GM19099 (cell line): ENCODE data around the gene RPL10.

Experiments used
- POLR2A ChIP-seq: IDR thresholded peaks from 3 replicates; pipeline ENCODE4 v1.6.1; 2011; ENCODE audit warnings: low read depth; ENCODE audit not compliant: insufficient read length; ENCODE audit errors: extremely low read depth

The RPL10 gene

GRCh38 chrX:154404625-154405192 is 6.5 kb downstream of the RPL10 start:
- no peak for TF ChIP-seq POLR2A

- no peak for TF ChIP-seq POLR2A
Observed at GRCh38 chrX:154408659-154409221, 10.6 kb downstream of the RPL10 start.

- no peak for TF ChIP-seq POLR2A
Observed at GRCh38 chrX:154409222-154409871, 11.2 kb downstream of the RPL10 start, which contains the start of gene DNASE1L1. Gene DNASE1L1 (minus strand): TSS chrX:154409254. CDS start chrX:154405568, 3,686 bp downstream.

GRCh38 chrX:154411981-154412340 is 13.8 kb downstream of the RPL10 start:
- TF ChIP-seq POLR2A, result no peak

GRCh38 chrX:154412468-154412867 is 14.3 kb downstream of the RPL10 start:
- no peak for TF ChIP-seq POLR2A

- TF ChIP-seq POLR2A, result no peak
Observed at GRCh38 chrX:154413142-154413541, 15.0 kb downstream of the RPL10 start.

GRCh38 chrX:154417157-154417556 is 19.0 kb downstream of the RPL10 start:
- no peak for TF ChIP-seq POLR2A

- TF ChIP-seq POLR2A, result no peak
Observed at GRCh38 chrX:154419189-154419588, 21.0 kb downstream of the RPL10 start.

GRCh38 chrX:154419688-154420401 is 21.7 kb downstream of the RPL10 start:
- TF ChIP-seq POLR2A, result no peak

GRCh38 chrX:154420402-154420756 is 22.2 kb downstream of the RPL10 start:
- no peak for TF ChIP-seq POLR2A

- TF ChIP-seq POLR2A, result no peak
Observed at GRCh38 chrX:154426916-154427770, 29.0 kb downstream of the RPL10 start.

- peak; percentile 62 for TF ChIP-seq POLR2A
Observed at GRCh38 chrX:154428176-154429171, 30.3 kb downstream of the RPL10 start, which contains the start of gene ATP6AP1. Gene ATP6AP1 (plus strand): TSS chrX:154428677. CDS start chrX:154428693, 16 bp downstream.

GRCh38 chrX:154429711-154430110 is 31.5 kb downstream of the RPL10 start:
- TF ChIP-seq POLR2A, result no peak

GRCh38 chrX:154430479-154430878 is 32.3 kb downstream of the RPL10 start:
- TF ChIP-seq POLR2A, result no peak
